OCI-LY7 (cell line): ENCODE results near the gene CDK19. TPM values are rescaled to one million over a fixed set of nuclear protein-coding genes. Genes with fewer than 3 reads are reported as not detected.

Source experiments
- BruUV-seq: library from RNA; stranded (reverse); fragments of 400-500 nt; replicated peaks from 2 replicates; lab custom pipeline; 2021; lab: Mats Ljungman, UMichigan
- CTCF ChIA-PET: fragments of 300-600 bp; sonication (Branson Sonifier 250); formaldehyde crosslinking; loops from one replicate; lab custom pipeline; 2022; ENCODE audit warnings: antibody characterized with exemption; ENCODE audit not compliant: unreplicated experiment; lab: Charles Lee
- POLR2A ChIA-PET: fragments of 300-600 bp; sonication (Branson Sonifier 250); formaldehyde crosslinking; loops from one replicate; lab custom pipeline; 2022; ENCODE audit warnings: antibody characterized with exemption; lab: Charles Lee
- DNase-seq: peaks from one replicate; pipeline ENCODE4 v3.0.0-alpha.2; 2015; ENCODE audit warnings: low spot score
- H2AFZ ChIP-seq: fragments of 200-600 bp; sonication (generic), shearing (Covaris generic); 2 replicates; pipeline ENCODE4 v1.6.1; 2014; ENCODE audit warnings: mild to moderate bottlenecking, antibody characterized with exemption, low read length, moderate library complexity
- H3K27ac ChIP-seq: fragments of 200-600 bp; sonication (generic); 2 replicates; pipeline ENCODE4 v1.5.1; 2014; ENCODE audit warnings: mixed run types, low read depth, mild to moderate bottlenecking, moderate library complexity, low read length, inconsistent platforms; ENCODE audit not compliant: poor library complexity, severe bottlenecking
- H3K36me3 ChIP-seq: fragments of 200-600 bp; sonication (generic); 2 replicates; pipeline ENCODE4 v1.6.1; 2014; ENCODE audit warnings: mild to moderate bottlenecking, antibody characterized with exemption, low read length, moderate library complexity, mixed read lengths; ENCODE audit not compliant: insufficient read depth
- H3K4me1 ChIP-seq: fragments of 200-600 bp; sonication (generic); 2 replicates; pipeline ENCODE4 v1.5.1; 2014; ENCODE audit warnings: mild to moderate bottlenecking, low read length; ENCODE audit not compliant: insufficient read depth, poor library complexity, severe bottlenecking
- H3K4me2 ChIP-seq: fragments of 200-600 bp; sonication (generic); 2 replicates; pipeline ENCODE4 v1.6.1; 2014; ENCODE audit warnings: mild to moderate bottlenecking, low read length
- H3K4me3 ChIP-seq: fragments of 200-600 bp; sonication (generic); 2 replicates; pipeline ENCODE4 v1.5.1; 2014; ENCODE audit warnings: mild to moderate bottlenecking, low read depth, low read length; ENCODE audit not compliant: poor library complexity, severe bottlenecking
- H3K79me2 ChIP-seq: fragments of 200-600 bp; sonication (generic); 2 replicates; pipeline ENCODE4 v1.6.1; 2016; ENCODE audit warnings: low read depth, mild to moderate bottlenecking, low read length, moderate library complexity, mixed read lengths; ENCODE audit not compliant: insufficient read depth
- H3K9me2 ChIP-seq: fragments of 200-600 bp; sonication (generic); 2 replicates; pipeline ENCODE4 v1.6.1; 2016; ENCODE audit warnings: mild to moderate bottlenecking, low read length, mixed read lengths; ENCODE audit not compliant: insufficient read depth
- H3K9me3 ChIP-seq: fragments of 200-600 bp; sonication (generic); 2 replicates; pipeline ENCODE4 v1.6.1; 2014; ENCODE audit warnings: mild to moderate bottlenecking, mixed run types, low read length, mixed read lengths
- H4K20me1 ChIP-seq: fragments of 200-600 bp; sonication (generic); 2 replicates; pipeline ENCODE4 v1.6.1; 2014; ENCODE audit warnings: mild to moderate bottlenecking, antibody characterized with exemption, low read length, moderate library complexity, mixed read lengths; ENCODE audit not compliant: insufficient read depth
- CTCF ChIP-seq: fragments of 200-600 bp; sonication (generic); conservative IDR thresholded peaks from 2 replicates; pipeline ENCODE4 v1.5.1; 2014; ENCODE audit warnings: mild to moderate bottlenecking, antibody characterized with exemption, low read length, moderate library complexity, mixed read lengths
- EZH2phosphoT487 ChIP-seq: fragments of 200-600 bp; sonication (generic); IDR thresholded peaks from 2 replicates; pipeline ENCODE4 v1.6.1; 2018; ENCODE audit warnings: low read depth, borderline replicate concordance, mild to moderate bottlenecking, mixed run types, antibody characterized with exemption, low read length, moderate library complexity, mixed read lengths
- intact Hi-C: fragments of 100-400 bp; cut with micrococcal nuclease; formaldehyde crosslinking; loops from one replicate; pipeline ENCODE4 v1.10.0; 2022; ENCODE audit not compliant: unreplicated experiment
- total RNA-seq, 2 experiments: library from RNA; depleted of rRNA in 1 of 2; stranded (reverse); fragments of >200 nt in 1 of 2; shearing (Covaris generic) in 1 of 2; gene quantifications; 2 replicates each; pipeline ENCODE4 v1.2.3, GENCODE V29; 2014 to 2022

CDK19 gene
- total RNA-seq, 2 experiments from 2014 or later, result 15.4 to 35.6 TPM

- Histone ChIP-seq H2AFZ (no peak overlapping the region), H3K79me2 (no peaks in the 10 kb centered on the region), H3K36me3 (no peaks in the 10 kb centered on the region), H3K9me3 (no peaks in the 10 kb centered on the region), H3K4me1 (no peaks in the 10 kb centered on the region), H3K27ac (no peak overlapping the region), H3K9me2 (no peaks in the 10 kb centered on the region), H3K4me3 (no peak overlapping the region), H4K20me1 (no peaks in the 10 kb centered on the region), H3K4me2 (no peak overlapping the region)
- CTCF ChIA-PET, result no interaction called here
- POLR2A ChIA-PET, result no interaction called here
- TF ChIP-seq CTCF (no peak), EZH2phosphoT487 (no peak)
- intact Hi-C loops, result no loop called here
- DNase-seq, result no peak
- BruUV-seq, result no TSS peak
Measured at GRCh38 chr6:110859335-110859792, 44.1 kb upstream of the CDK19 start.

- intact Hi-C loops, result no loop called here
- no peak overlapping the region for H3K4me2 ChIP-seq
Measured at GRCh38 chr6:110858562-110859214, 43.4 kb upstream of the CDK19 start.

More at GRCh38 chr6:110858562-110859214, 43.4 kb upstream of the CDK19 start:
- Histone ChIP-seq H3K27ac (no peak overlapping the region), H4K20me1 (no peaks in the 10 kb centered on the region), H3K4me3 (no peak overlapping the region), H3K9me3 (no peaks in the 10 kb centered on the region), H2AFZ (no peak overlapping the region), H3K4me1 (no peaks in the 10 kb centered on the region), H3K36me3 (no peaks in the 10 kb centered on the region), H3K79me2 (no peaks in the 10 kb centered on the region), H3K9me2 (no peaks in the 10 kb centered on the region)
- no peak for DNase-seq
- TF ChIP-seq EZH2phosphoT487 (no peak), CTCF (no peak)
- ChIA-PET CTCF (no interaction called here), POLR2A (interaction anchor here (1.8 kb wide), 1 partner anchor 12 kb away, joined by 6 read pairs; no protein-coding TSS in a partner anchor)
- BruUV-seq, result no TSS peak
